Fibroblast of skin of right quadriceps (primary cell): Measurements from ENCODE around the gene HES1.

Experiments used
- DNase-seq: peaks from one replicate; pipeline ENCODE4 v3.0.0-alpha.2; 2013

Gene HES1

GRCh38 chr3:194174980-194175379 lies 39.0 kb downstream of the HES1 start:
- DNase-seq: no peak

GRCh38 chr3:194176274-194176991 lies 40.5 kb downstream of the HES1 start:
- DNase-seq: no peak

DNA sequence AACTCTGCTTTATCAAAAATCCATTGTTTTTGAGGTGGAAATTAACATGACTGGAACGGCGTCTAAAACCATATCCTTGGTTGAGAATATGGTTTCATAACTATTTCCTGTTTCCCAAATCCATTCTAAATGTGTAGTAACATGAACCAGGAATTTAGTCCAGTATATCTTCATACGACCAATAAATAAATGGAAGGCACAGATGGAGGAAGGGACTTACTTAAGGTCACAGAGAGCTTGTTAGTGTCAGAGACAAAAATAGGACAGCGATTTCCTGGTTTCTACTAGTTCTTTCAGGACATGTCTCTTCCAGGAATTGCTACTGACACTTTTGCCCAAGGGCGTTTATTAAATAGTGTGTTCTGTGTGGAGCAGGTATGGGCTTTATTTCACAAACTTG lies 41.2 kb downstream of the HES1 start:
- DNase-seq: no peak

DNA sequence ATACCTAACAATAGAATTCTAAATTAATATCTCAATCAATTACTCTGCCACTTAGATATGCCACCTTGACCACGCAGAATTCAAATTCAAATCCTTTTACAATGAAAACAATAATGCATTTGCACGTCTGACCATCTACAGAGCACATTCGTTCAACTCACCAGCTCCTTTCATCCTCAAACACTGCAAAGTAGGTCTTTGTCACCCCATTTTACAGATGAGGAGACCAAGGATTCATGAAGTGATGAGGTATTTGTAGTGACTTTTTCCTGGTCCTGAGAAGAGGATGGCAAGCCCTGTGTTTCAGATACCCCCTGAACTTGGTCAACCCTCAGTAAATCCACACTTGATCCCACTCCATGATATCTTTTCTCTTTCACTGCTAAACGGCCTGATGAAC lies 42.2 kb downstream of the HES1 start:
- no peak for DNase-seq

- no peak for DNase-seq
Measured at GRCh38 chr3:194178669-194179068, 42.7 kb downstream of the HES1 start.

- DNase-seq: no peak
Measured at GRCh38 chr3:194180570-194180969, 44.6 kb downstream of the HES1 start.

GRCh38 chr3:194181612-194182529 lies 45.9 kb downstream of the HES1 start:
- DNase-seq: peak; percentile 36

GRCh38 chr3:194183271-194183670 lies 47.3 kb downstream of the HES1 start:
- no peak for DNase-seq

GRCh38 chr3:194184265-194184751 lies 48.4 kb downstream of the HES1 start:
- no peak for DNase-seq

GRCh38 chr3:194184801-194185200 lies 48.9 kb downstream of the HES1 start:
- DNase-seq: no peak

DNA sequence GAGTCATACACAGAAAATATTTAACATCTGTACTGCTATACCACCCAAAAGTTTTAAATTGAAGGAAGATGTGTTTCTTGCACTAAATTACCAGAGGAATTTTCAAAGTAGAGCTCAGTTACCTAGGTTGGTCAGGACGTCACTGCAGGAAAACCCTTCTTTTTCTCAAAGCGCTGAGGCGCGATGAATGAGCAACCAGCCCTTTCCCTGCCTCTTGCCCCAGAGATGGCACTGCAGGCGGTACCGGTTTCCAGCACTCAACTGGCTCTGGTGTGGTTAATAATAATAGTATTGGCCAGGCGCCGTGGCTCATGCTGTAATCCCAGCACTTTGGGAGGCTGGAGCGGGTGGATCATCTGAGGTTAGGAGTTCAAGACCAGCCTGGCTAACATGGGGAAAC lies 49.3 kb downstream of the HES1 start:
- DNase-seq: no peak

DNA sequence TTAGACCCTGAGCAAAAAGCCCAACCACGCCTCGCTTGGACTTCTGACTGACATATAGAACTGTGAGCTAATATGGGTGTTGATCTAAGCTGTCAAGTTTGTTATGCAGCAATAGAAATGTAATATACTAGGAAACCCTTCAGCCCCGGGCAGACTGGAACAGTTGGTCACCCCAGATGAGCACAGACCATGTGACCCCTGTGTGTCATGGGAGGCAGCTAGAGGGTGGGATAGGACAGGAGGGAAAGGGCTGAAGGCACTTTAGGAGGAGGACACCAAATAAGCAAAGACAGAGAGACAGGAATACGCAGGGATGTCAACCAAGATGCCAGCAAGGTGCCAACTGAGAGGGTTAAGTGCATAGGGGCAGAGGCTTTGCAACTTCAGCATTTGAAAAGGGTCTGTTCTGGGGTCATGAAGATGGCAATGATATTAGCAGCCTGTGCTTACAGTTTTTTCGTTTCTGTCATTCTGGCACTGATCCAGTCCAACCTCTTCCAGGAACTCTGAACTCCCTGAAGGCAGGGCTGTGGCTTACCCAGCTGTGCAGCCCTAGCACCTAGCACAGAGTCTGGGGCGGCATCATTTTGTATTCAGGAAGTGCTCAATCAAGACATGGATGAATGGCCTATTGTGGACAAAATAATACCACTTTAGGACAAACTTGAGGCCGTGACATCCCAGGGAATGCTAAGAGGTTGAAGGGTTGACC lies 51.4 kb downstream of the HES1 start:
- DNase-seq: no peak
